Measurements from ENCODE around the gene PDE4B. TPM values are rescaled to one million over a fixed set of nuclear protein-coding genes. Genes with fewer than 3 reads are reported as not detected.

PDE4B gene
- total and polyA plus RNA-seq, 12 donors, result 2.0 to 63.2 (median 15.3) TPM

DNA sequence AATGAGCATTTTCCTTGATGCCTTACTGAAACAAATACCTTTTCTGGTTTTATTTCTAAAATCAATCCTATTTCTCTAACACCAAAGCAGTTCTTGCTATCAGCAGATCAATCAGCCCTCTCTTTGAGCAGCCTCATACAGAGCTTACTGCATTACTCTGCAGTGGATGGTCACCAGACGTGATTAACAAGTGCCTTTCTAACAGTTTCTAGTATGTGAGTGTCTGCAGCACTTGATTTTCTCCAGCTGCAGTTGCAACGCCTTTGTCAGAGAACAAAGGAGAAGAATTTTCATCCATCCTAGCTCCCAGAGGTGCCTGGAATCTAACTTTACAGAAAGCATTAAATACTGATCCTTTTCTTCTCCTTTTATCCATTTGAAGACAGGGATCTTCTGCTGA, 563.9 kb downstream of the PDE4B start:
- DNase-seq (no peak), ATAC-seq (no peak)
- H3K27ac ChIP-seq, result no peak overlapping the region
- intact Hi-C loops (cut with DNase I), result no loop called here
- peaks cover 0 to 87% (median 54%) of the 10 kb centered on the region in 9 donors for H3K4me1 ChIP-seq
- no peak overlapping the region for H3K4me3 ChIP-seq
- no peaks in the 10 kb centered on the region for H3K27me3 ChIP-seq
- WGBS, 2 donors, result 46 to 64% methylated on average over 2 of the region's 2 CpGs
- TF ChIP-seq, protein P1, sequence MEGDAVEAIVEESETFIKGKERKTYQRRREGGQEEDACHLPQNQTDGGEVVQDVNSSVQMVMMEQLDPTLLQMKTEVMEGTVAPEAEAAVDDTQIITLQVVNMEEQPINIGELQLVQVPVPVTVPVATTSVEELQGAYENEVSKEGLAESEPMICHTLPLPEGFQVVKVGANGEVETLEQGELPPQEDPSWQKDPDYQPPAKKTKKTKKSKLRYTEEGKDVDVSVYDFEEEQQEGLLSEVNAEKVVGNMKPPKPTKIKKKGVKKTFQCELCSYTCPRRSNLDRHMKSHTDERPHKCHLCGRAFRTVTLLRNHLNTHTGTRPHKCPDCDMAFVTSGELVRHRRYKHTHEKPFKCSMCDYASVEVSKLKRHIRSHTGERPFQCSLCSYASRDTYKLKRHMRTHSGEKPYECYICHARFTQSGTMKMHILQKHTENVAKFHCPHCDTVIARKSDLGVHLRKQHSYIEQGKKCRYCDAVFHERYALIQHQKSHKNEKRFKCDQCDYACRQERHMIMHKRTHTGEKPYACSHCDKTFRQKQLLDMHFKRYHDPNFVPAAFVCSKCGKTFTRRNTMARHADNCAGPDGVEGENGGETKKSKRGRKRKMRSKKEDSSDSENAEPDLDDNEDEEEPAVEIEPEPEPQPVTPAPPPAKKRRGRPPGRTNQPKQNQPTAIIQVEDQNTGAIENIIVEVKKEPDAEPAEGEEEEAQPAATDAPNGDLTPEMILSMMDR (IDR thresholded peaks at IDR 0.05), result no peak
- H3K36me3 ChIP-seq, result peaks cover 0 to 63% (median under 1%) of the 10 kb centered on the region in 9 donors
- H3K9me3 ChIP-seq, result no peaks in the 10 kb centered on the region

DNA sequence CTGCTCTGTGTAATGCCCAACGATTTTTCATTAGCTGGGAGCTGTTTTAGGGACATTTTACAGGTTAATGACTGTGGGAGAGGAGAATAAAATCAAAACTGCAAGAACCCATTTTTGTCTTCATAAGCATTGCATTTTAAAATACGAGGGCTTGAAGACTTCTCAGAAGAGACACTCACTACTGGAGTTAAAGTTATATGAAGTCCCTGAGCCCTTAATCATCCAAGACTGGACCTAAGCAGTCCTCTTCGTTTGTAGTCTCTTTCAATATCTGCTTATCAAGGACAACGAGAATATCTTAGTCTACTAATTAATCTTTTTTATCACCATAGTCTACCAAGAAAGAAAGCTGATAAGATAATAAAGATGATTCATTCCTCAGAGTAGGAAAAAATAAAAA, 564.3 kb downstream of the PDE4B start:
- TF ChIP-seq, protein P1 (IDR thresholded peaks at IDR 0.05), result no peak
- H3K9me3 ChIP-seq, result no peaks in the 10 kb centered on the region
- no peaks in the 10 kb centered on the region for H3K27me3 ChIP-seq
- peaks cover 0 to 67% (median 3%) of the 10 kb centered on the region in 9 donors for H3K36me3 ChIP-seq
- H3K4me3 ChIP-seq, result no peak overlapping the region
- ATAC-seq, result no peak
- DNase-seq, result no peak
- intact Hi-C loops (cut with DNase I), result no loop called here
- H3K4me1 ChIP-seq, result peaks cover 0 to 83% (median 50%) of the 10 kb centered on the region in 9 donors
- WGBS, 2 donors, result 44 to 64% methylated on average over 4 of the region's 4 CpGs
- H3K27ac ChIP-seq, result peak overlapping the region in 1 of 10 donors; percentile 18

DNA sequence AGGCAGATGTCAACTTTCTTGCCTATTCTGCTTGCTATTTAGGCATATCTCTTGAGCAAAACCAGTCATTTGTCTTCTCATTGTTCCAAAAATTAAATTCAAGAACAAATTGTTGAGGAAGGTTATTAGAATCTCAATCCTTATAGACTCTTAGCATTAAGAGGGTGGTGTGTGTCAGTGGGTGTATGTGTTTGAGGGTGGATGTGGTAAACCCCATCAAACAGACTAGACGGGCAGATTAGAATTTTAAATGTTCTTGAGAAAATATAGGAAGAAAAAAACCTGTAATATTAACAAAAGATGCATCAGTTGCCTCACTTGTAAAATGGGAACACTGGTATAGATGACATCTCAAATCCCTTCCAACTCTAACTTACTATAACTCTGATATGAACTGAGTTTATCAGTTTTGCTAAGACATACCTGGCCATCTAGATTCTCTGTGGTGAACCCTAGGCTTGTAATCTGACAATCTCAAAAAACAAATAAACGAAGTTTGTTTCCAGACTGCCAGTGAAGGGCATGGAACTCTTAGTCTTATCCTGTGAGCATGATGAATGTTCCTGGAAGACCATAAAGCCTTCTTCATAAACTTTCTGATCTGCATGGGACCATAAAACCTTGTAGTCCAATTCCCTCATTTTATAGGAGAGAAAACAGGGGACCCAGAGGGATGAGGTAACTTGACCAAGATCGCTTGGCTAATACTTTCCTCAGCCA, 564.9 kb downstream of the PDE4B start:
- intact Hi-C loops (cut with DNase I), result no loop called here
- Histone ChIP-seq H3K27me3 (no peaks in the 10 kb centered on the region), H3K9me3 (no peaks in the 10 kb centered on the region), H3K27ac (peak overlapping the region in 1 of 10 donors; percentile 18), H3K4me1 (peaks cover 0 to 77% (median 44%) of the 10 kb centered on the region in 9 donors), H3K36me3 (peaks cover 0 to 73% (median 3%) of the 10 kb centered on the region in 9 donors), H3K4me3 (no peak overlapping the region)
- TF ChIP-seq, protein P1 (IDR thresholded peaks at IDR 0.05), result no peak
- ATAC-seq, result no peak
- DNase-seq, result no peak
- WGBS, 2 donors, result 94% methylated on average over 3 of the region's 3 CpGs

DNA sequence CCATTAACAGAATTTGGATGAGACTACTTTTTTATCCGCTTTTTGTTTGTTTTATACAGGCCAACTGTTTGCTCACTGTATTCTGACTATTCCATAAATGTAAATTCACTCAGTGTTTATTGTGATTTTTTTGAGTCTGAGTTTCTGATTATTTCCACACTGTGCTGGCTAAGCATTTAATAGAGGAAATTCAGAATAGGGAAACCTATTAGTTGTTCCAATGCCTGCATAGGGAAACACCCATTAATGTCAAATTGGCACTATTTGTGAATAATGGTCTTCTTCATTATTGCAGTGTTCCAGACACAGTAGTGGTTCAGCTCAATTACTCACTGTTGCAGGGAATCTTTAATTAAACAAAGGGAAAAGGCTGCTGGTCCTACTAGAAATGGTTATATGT, 566.6 kb downstream of the PDE4B start:
- no peaks in the 10 kb centered on the region for H3K9me3 ChIP-seq
- H3K27ac ChIP-seq, result peak overlapping the region in 2 of 10 donors; percentile 9 to 43
- DNase-seq (no peak), ATAC-seq (peak in 1 of 8 donors; percentile 20)
- H3K36me3 ChIP-seq, result peaks cover 0 to 89% (median 18%) of the 10 kb centered on the region in 9 donors
- WGBS, 2 donors, result 76 to 81% methylated on average over 1 of the region's 1 CpG
- intact Hi-C loops (cut with DNase I), result no loop called here
- H3K4me1 ChIP-seq, result peaks cover 0 to 61% (median 29%) of the 10 kb centered on the region in 9 donors
- H3K27me3 ChIP-seq, result no peaks in the 10 kb centered on the region
- no peak overlapping the region for H3K4me3 ChIP-seq
- TF ChIP-seq, protein P1 (IDR thresholded peaks at IDR 0.05), result no peak
